Activated naive CD4-positive, alpha-beta T cell treated with Interleukin-2 at 50 U/mL for 16 hours (primary cell): ENCODE measurements around the gene ACIN1.

ENCODE experiments used
- DNase-seq: peaks from one replicate; pipeline ENCODE4 v3.0.0-alpha.2; 2020

Gene ACIN1

GRCh38 chr14:23009483-23009938 lies 85.4 kb downstream of the ACIN1 start:
- DNase-seq: no peak

- DNase-seq: no peak
These were observed 86.1 kb downstream of the ACIN1 start for GRCh38 chr14:23008831-23009230.
